Erythroblast (primary cell): ENCODE results near the gene RBM44.

Experiments used
- DNase-seq, 2 experiments: peaks; one replicate each; lab custom pipeline; 2025; lab: John Stamatoyannopoulos, UW
- GATA1 ChIP-seq: IDR thresholded peaks from 2 replicates; pipeline ENCODE4 v1.6.1; 2011; ENCODE audit warnings: low read depth, mild to moderate bottlenecking, control low read depth, low read length, moderate library complexity
- POLR2A ChIP-seq: IDR thresholded peaks from 2 replicates; pipeline ENCODE4 v1.6.1; 2011; ENCODE audit warnings: mild to moderate bottlenecking, low read length

RBM44 gene

DNA sequence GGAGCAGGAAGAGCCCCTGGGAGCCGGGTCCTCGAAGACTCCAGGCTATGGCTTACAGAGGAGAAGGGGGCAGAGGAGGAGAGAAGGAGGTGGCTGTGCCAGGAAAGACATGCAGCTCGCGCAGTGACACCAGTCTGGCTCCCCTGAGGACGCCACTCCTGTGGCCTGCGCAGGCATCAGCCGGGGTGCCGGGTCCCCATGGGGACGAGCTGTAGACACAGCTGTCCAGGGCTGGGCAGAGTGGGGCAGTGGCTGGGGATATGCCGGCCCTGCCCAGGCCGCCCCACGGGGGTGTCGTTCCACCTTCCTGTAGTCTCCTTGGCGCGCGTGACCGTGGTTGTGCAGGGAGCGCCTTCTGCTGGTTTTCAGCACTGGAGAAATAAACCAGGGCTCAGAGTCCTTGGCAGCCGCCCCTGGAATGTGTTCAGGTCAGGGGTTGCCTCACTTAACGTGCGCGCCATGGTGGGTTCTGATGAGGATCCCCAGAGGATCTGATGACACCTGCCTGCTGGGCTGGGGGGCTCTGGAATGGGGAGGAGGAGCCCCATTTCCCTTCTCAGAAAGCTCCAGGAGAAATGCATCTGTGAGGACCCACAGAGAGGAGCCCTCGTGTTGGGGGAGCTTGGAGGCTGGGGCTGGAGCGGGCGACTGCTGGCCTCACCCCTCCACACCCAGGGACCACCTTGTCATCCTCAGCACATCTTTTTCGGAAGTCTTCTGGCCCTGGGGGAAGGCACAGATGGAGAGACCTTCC lies 87.5 kb downstream of the RBM44 start:
- no peak for TF ChIP-seq GATA1
- TF ChIP-seq POLR2A: no peak
- DNase-seq: no peak

DNA sequence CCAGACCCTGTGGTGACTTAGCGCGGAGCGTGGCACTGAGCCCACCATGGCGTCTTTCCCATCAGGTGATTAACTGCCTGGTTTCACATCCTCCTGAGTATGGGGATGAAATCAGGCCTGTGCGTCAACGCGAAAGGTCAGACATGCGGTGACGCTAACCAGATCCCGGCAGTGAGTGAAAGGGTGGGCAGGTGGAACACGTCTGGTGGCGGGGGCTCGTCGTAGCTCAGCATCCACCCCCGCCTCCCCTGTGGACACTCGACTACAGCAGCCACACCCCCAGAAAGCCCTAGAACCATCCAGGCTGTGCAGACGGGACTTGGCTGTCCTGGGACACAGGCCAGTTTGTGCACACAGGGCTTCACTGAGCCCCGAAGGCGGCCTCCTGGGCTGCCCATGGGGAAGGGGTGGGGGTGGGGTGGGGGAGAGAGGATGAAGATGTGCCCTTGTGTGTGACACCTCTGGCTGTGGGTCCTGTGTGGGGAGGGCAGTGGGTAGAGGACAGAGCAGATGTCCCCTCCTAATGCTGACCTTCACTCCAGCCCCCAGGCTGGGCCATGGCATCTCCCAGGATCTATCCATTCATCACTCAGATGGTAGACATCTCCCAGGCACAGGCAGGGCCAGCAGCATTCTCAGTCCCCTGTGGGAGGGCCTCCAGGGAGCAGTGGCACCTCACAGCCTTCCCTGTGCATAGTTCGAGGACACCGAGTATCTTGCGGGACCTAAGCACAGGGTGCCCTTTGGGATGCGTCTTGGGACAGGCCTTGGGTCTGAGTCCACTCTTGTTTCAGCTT lies 88.3 kb downstream of the RBM44 start:
- no peak for DNase-seq
- no peak for TF ChIP-seq POLR2A
- no peak for TF ChIP-seq GATA1

DNA sequence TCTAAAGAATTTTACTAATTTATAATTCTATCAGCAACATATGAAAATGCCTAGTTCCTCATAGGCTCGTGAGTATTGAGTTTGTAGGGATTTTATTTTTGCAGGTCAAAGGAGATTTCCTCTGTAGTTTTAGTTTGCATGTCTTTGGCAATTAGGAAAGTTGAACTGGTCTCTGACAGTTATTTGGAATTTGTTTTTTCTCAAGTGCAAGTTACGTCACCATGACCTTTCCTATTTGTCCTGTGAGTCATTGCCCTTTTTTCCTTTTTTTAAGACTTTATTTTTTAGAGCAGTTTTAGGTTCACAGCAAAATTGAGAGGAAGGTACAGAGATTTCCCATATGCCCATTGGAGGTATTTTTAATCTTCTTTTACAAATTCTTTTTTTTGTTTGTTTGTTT lies 89.8 kb downstream of the RBM44 start:
- TF ChIP-seq POLR2A: no peak
- no peak for TF ChIP-seq GATA1
- no peak for DNase-seq

DNA sequence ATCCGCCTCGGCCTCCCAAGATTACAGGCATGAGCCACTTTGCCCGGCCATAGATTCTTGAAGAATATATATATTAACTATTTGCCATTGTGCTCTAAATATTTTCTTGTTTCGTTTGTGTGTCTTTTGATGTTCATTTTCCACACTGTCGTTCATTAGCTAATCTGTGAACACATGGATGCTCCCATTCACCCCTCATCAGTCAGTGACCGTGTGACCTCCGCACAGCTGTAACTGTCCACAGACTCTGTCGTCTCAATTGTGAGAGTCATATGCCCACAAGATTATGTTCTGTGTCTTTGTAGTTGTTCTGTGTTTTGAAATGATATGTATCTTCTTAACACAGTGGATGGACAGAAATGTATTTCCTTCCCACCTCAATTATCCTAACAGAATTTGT lies 90.4 kb downstream of the RBM44 start:
- no peak for TF ChIP-seq POLR2A
- no peak for TF ChIP-seq GATA1
- no peak for DNase-seq

DNA sequence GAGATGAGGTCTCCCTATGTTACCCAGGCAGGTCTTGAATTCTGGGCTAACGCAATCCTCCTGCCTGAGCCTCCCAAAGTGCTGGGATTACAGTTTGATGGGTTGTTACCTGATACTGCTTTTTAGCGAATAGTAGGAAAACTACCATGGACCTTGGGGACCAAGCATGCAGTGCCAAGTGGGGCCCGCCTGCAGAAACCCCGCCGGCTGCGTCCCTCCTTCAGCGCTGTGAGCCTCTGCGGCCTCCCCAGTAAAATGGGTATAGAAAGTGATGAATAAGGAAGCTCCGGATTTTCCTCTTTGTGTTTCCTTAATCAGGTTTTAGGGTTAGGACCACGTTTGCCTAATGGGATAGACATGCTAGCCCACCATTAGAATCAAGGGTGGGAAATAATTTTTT lies 91.2 kb downstream of the RBM44 start:
- no peak for TF ChIP-seq POLR2A
- no peak for TF ChIP-seq GATA1
- DNase-seq: no peak
